ENCODE results near the gene PPHLN1.

PPHLN1 gene

DNA sequence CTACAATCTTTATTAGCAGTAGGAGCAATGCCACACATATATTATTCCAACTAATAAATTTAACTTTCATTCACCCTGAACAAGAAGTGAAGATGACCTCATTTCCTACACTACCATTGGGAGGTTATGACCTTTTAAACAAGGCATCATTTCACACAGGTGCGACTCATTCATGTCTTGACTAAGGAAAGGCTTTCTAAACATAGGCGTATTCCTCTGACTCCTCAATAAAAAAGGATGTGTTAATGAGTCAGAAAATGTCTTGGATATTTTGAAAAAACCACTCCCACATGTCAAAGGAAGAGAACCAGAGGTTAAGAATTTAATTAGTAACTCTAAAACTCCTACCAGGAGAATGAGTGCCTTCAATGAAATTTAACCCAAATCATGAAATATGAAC is 148.4 kb downstream of the PPHLN1 start:
- TF ChIP-seq, protein P1, sequence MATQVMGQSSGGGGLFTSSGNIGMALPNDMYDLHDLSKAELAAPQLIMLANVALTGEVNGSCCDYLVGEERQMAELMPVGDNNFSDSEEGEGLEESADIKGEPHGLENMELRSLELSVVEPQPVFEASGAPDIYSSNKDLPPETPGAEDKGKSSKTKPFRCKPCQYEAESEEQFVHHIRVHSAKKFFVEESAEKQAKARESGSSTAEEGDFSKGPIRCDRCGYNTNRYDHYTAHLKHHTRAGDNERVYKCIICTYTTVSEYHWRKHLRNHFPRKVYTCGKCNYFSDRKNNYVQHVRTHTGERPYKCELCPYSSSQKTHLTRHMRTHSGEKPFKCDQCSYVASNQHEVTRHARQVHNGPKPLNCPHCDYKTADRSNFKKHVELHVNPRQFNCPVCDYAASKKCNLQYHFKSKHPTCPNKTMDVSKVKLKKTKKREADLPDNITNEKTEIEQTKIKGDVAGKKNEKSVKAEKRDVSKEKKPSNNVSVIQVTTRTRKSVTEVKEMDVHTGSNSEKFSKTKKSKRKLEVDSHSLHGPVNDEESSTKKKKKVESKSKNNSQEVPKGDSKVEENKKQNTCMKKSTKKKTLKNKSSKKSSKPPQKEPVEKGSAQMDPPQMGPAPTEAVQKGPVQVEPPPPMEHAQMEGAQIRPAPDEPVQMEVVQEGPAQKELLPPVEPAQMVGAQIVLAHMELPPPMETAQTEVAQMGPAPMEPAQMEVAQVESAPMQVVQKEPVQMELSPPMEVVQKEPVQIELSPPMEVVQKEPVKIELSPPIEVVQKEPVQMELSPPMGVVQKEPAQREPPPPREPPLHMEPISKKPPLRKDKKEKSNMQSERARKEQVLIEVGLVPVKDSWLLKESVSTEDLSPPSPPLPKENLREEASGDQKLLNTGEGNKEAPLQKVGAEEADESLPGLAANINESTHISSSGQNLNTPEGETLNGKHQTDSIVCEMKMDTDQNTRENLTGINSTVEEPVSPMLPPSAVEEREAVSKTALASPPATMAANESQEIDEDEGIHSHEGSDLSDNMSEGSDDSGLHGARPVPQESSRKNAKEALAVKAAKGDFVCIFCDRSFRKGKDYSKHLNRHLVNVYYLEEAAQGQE (IDR thresholded peaks at IDR 0.05; ENCODE audit: insufficient read depth in 1 of 2, low read depth in 2 of 2, low read length in 2 of 2), result no peak
- TF ChIP-seq FOXP2 (optimal IDR thresholded peaks at IDR 0.05; ENCODE audit: borderline replicate concordance, extremely low read depth, extremely low read length, insufficient read depth), result no peak

DNA sequence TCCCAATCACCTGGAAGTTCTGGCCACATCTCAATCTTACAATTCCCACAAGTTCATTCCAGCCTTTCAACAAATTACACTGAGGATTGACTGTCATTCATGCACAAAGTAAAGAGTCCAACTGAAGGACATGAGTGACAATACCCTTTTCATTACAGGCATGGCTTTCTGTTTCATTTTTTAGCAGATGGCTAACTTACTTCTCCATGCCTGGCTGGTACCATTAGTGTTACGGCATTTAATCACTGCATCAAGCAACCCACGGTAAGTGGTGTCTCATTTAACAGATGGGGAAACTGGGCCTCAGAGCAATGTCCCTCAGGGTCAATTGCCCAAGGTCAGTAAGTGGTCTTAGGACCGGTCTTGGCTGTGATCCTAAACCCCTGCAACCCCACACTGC is 149.1 kb downstream of the PPHLN1 start:
- TF ChIP-seq TAF1 (IDR thresholded peaks at IDR 0.05; ENCODE audit: borderline replicate concordance, insufficient read depth, low read length), result no peak

DNA sequence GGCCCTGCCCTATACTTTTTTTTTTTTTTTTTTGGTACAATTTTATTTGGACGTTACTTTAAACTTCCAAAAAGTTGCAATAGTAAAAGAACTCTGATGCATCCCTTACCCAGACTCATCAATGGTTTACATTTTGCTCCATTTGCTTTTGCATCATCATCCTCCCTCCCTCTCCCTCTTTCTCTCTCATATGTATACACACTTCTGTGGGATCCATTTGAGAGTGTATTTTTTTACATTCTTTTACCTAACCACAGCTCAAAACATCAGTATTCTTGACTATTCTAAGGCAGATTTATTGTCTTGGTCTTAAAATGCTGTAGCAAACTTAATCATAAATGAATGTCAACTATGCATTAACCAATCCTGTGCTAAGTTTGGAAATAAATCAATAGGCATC is 152.0 kb downstream of the PPHLN1 start:
- no peak for TF ChIP-seq SIN3A (IDR thresholded peaks at IDR 0.05; ENCODE audit: borderline replicate concordance, insufficient read depth, low read length)
- TF ChIP-seq, protein P1 (IDR thresholded peaks at IDR 0.05; ENCODE audit: insufficient read depth in 1 of 2, low read depth in 2 of 2, low read length in 2 of 2), result no peak
- TF ChIP-seq POLR2AphosphoS5 (IDR thresholded peaks at IDR 0.05; ENCODE audit: low read depth, low read length), result no peak
- TF ChIP-seq TAF1 (IDR thresholded peaks at IDR 0.05; ENCODE audit: borderline replicate concordance, insufficient read depth, low read length), result no peak
- no peak for TF ChIP-seq FOXP2 (optimal IDR thresholded peaks at IDR 0.05; ENCODE audit: borderline replicate concordance, extremely low read depth, extremely low read length, insufficient read depth)

DNA sequence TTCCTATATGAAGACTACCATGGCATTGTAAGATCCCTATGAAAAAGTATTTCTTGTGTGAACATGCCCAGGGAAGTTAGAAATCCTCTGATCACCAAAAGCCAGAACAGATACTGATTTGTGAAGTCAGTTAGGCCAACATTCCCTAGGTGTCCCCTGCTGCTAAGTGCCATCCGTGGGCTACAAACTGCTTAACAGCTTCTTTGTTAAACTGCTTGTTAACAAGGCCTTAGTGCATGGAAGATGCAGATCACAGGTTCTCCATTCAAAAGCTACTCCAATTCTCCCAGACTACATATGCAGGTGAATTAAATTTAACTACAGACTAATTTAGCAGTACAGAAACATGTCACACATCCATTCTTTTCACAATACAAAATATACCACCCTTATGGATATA is 155.4 kb downstream of the PPHLN1 start:
- TF ChIP-seq, protein P1 (IDR thresholded peaks at IDR 0.05; ENCODE audit: insufficient read depth in 1 of 2, low read depth in 2 of 2, low read length in 2 of 2), result no peak
- TF ChIP-seq TAF1 (IDR thresholded peaks at IDR 0.05; ENCODE audit: borderline replicate concordance, insufficient read depth, low read length), result no peak
- no peak for TF ChIP-seq POLR2AphosphoS5 (IDR thresholded peaks at IDR 0.05; ENCODE audit: low read depth, low read length)
- TF ChIP-seq FOXP2 (optimal IDR thresholded peaks at IDR 0.05; ENCODE audit: borderline replicate concordance, extremely low read depth, extremely low read length, insufficient read depth), result no peak
- TF ChIP-seq SIN3A (IDR thresholded peaks at IDR 0.05; ENCODE audit: borderline replicate concordance, insufficient read depth, low read length), result no peak

DNA sequence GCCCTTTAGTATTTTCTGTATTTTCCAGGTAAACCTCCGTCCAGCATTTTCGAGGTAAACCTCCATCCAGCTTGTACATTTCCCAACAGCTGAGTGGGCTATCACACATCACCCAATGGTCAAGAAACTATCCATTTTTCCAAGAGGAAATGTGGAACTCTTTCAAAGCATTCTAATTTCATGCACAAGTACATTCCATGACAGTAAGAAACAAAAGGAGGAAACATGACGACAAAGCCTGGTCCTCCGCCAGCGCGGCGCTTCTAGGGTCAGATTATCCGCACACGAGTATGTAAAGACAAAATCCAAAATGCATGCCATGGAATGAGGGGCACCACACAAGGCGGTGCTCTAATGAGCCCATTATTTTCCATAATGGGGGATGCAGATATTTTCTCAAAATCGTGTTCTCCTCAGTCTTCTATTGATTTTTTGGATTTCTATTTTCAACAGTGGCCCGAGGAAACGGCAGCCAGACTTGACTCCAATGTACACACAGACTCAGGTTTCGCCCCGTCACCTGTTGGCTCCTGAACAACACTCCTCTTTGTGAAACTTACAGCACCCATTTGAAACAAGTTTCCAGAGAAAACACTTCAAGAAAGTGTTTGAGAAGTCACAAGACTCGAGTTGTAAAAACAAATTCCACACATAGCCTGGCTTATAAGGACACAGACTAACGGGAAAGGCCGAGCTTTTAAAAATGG is 156.2 kb downstream of the PPHLN1 start:
- TF ChIP-seq FOXP2 (optimal IDR thresholded peaks at IDR 0.05; ENCODE audit: borderline replicate concordance, extremely low read depth, extremely low read length, insufficient read depth), result no peak
- no peak for TF ChIP-seq SIN3A (IDR thresholded peaks at IDR 0.05; ENCODE audit: borderline replicate concordance, insufficient read depth, low read length)
- no peak for TF ChIP-seq POLR2AphosphoS5 (IDR thresholded peaks at IDR 0.05; ENCODE audit: low read depth, low read length)
- TF ChIP-seq TAF1 (IDR thresholded peaks at IDR 0.05; ENCODE audit: borderline replicate concordance, insufficient read depth, low read length), result no peak
- TF ChIP-seq, protein P1 (IDR thresholded peaks at IDR 0.05; ENCODE audit: insufficient read depth in 1 of 2, low read depth in 2 of 2, low read length in 2 of 2), result no peak

Data from PFSK-1 (cell line).